SK-N-MC (cell line): ENCODE data around the gene CLEC18A.
"Not testable (repeated sequence)": the region's sequence is repeated elsewhere in the genome, so short reads cannot be mapped to it uniquely, and the experiment has no call there.

Experiments used
- DNase-seq: peaks from one replicate; pipeline ENCODE4 v3.0.0-alpha.2; 2011; ENCODE audit warnings: low read depth, low spot score
- H3K27ac ChIP-seq: fragments of 200-600 bp; sonication (generic); 2 replicates; pipeline ENCODE4 v1.5.1; 2016; ENCODE audit warnings: mixed run types
- H3K36me3 ChIP-seq: fragments of 200-600 bp; sonication (generic); 2 replicates; pipeline ENCODE4 v1.6.1; 2017; ENCODE audit warnings: antibody characterized with exemption, low read length, mixed read lengths; ENCODE audit not compliant: insufficient read depth
- H3K4me3 ChIP-seq: fragments of 200-600 bp; sonication (generic); 2 replicates; pipeline ENCODE4 v1.5.1; 2016
- H3K9ac ChIP-seq: fragments of 200-600 bp; sonication (generic); 2 replicates; pipeline ENCODE4 v1.8.0; 2017; ENCODE audit warnings: mixed run types, mixed read lengths; ENCODE audit not compliant: insufficient read length
- H3K9me3 ChIP-seq: fragments of 200-600 bp; sonication (generic); 2 replicates; pipeline ENCODE4 v1.6.1; 2017; ENCODE audit warnings: low read depth, mild to moderate bottlenecking, antibody characterized with exemption, low read length, moderate library complexity, mixed read lengths

Gene CLEC18A

DNA sequence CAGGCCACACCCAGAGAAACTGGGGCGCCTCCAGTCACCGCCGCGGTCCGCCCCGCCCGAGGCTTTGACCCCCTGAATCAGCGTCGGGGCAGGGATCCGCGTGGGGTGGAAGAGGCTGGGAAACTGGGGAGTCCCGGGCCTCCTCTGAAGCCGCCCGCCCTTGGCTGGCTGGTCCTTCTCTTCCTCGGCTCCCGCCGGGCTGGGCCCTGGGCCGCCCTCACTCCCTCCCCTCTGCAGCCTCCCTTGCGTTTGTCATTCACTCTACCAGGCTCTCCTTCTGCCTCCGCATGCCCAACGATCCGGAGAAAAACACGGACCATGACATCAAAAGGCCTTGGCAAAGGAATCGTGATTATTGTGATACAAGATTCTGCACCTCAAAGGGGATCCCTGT, 14.5 kb downstream of the CLEC18A start:
- not testable (repeated sequence) for H3K36me3 ChIP-seq, H3K4me3 ChIP-seq, DNase-seq, H3K9ac ChIP-seq, H3K27ac ChIP-seq, H3K9me3 ChIP-seq

DNA sequence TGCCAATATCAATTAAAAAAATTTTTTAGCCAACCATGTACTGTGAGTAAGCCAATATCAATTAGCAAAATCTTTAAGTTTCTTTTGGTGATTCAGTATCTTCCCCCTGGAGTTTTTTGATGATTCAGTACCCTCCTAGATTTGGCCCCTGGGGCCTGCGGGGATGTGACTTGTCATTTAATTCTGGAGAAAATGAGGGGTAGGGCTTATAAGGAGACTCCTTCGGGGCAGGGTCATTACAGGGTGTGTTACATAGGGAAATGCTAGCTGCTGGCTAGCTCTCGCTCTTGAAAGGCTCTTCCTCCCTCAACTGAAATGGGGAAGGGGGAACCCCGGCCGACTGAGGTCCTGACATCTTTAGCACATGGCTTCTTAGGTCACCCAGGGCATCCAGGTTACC, 16.6 kb downstream of the CLEC18A start:
- not testable (repeated sequence) for H3K27ac ChIP-seq, H3K4me3 ChIP-seq, H3K9me3 ChIP-seq, H3K36me3 ChIP-seq, H3K9ac ChIP-seq, DNase-seq

DNA sequence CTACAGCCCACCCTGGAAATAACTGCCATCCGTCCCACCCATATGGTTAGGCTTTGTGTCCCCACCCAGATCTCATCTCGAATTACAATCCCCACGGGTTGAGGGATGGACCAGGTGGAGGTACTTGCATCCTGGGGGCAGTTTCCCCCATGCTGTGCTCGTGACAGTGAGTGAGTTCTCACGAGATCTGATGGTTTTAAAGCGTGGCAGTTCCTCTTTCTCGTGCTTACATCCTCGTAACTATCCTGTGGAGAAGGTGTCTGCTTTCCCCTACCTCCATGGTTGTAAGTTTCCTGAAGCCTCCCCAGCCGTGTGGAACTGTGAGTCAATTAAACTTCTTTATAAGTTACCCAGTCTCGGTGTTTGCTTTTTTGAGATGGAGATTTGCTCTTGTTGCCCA, 17.0 kb downstream of the CLEC18A start:
- DNase-seq, H3K36me3 ChIP-seq, H3K4me3 ChIP-seq, H3K9ac ChIP-seq, H3K9me3 ChIP-seq, H3K27ac ChIP-seq: not testable (repeated sequence)

DNA sequence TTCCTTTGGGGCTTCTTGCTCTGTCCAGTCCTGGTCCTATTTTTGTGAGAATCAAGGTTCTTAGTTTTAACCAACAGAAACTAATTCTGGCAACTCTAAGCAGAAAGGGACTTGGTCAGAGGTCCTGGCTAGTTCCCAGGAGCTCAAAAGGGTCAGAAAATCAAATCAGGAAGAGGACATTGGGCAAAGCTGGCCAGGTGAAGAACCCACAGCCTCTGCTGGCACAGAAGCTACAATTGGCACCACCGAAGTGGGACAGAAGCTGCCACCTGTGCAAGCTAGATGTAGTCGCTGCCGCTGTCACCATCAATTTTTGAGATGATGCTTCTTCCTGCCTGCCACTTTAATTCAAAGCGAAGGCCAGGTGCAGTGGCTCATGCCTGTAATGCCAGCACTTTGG, 18.5 kb downstream of the CLEC18A start:
- not testable (repeated sequence) for DNase-seq, H3K4me3 ChIP-seq, H3K36me3 ChIP-seq, H3K27ac ChIP-seq, H3K9me3 ChIP-seq, H3K9ac ChIP-seq

DNA sequence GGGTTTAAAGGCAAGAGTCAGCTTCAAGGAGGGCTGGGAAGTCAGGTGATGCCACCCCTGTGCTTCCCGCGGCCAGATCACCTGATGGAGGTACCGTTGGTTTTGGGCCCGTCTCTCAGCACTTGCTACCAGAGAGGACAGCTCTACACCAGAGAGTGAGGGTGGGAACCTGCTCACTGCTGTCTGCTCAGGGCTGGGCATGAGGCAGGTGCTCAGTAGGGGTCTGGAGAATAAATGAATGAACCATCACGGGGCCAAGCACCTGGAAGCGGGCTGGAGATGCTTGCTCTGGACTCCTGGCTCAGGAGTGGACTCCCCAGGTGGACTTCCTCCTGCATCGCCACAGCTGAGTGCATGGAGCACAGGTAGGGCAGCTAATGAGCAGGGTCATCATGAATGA, 21.0 kb downstream of the CLEC18A start:
- not testable (repeated sequence) for H3K36me3 ChIP-seq, H3K9ac ChIP-seq, DNase-seq, H3K9me3 ChIP-seq, H3K27ac ChIP-seq, H3K4me3 ChIP-seq

DNA sequence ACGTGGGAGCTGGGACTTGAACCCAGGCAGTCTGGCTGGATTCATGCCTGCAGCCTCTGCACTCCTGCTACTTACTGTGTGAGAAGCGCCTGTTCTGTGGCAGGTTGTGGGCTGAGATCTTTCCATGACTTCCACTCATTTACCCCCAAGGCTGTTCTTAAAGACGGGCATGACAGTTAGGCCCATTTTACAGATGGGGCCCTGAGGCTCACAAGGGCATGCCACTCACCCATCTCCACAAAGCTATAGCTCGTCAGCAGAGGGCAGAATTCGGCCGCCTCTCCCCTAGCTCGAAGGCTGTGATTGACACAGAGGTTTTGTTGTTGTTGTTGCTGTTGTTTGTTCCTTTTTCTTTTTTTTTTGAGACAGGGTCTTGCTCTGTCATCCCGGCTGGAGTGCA, 21.8 kb downstream of the CLEC18A start:
- H3K9me3 ChIP-seq, H3K9ac ChIP-seq, H3K36me3 ChIP-seq, DNase-seq, H3K4me3 ChIP-seq, H3K27ac ChIP-seq: not testable (repeated sequence)

DNA sequence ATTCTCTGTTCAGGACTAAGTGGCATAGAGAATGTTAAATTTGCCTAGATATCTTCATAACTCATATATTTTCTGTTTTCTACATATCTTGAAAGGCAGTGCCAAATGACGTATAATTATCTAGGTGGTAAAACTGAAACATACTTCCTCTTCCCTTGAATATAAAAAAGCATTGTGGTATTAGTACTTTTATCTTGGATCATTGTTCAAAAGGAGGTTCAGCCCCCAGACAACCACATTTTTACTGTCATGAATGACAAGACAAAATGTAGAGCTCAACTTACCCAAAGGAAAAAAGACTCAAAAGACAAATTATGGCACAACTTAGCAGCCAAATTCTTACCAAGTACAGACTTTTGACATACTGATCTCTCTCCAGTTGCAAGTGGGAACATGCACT, 34.1 kb downstream of the CLEC18A start:
- H3K9ac ChIP-seq, H3K27ac ChIP-seq, H3K9me3 ChIP-seq, H3K4me3 ChIP-seq, DNase-seq, H3K36me3 ChIP-seq: not testable (repeated sequence)

DNA sequence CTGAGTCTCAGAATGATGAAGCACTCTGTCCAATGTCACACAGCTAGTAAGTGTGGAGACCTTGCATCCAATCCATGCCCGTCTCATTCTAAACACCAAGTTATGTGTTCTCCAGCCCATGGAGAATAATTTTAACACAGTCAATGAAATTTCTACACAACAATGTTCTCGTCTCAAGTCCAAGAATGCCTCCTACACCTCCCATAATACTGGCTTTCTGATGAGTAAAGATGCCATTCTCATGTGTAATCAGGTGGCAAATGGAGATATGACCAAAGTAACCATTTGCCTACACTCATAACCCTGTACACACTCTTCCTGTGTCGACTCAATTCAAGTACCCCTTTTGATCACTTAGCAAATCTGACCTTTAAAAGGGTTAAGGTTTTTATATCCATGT, 46.8 kb downstream of the CLEC18A start:
- not testable (repeated sequence) for H3K27ac ChIP-seq, H3K9me3 ChIP-seq, H3K36me3 ChIP-seq, DNase-seq, H3K4me3 ChIP-seq, H3K9ac ChIP-seq

DNA sequence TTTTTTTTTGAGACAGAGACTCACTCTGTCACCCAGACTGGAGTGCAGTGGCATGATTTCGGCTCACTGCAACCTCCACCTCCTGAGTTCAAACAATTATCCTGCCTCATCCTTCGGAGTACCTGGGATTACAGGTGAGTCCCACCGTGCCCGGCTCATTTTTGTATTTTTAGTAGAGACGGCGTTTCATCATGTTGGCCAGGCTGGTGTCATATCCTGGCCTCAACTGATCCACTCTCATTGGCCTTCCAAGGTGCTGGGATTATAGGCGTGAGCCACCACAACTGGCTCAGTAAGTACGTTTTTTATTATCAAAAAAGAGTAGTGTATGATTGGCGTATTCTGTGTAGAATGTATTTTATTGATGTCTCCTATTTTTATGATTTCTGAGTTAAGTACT, 48.7 kb downstream of the CLEC18A start:
- not testable (repeated sequence) for H3K9ac ChIP-seq

DNA sequence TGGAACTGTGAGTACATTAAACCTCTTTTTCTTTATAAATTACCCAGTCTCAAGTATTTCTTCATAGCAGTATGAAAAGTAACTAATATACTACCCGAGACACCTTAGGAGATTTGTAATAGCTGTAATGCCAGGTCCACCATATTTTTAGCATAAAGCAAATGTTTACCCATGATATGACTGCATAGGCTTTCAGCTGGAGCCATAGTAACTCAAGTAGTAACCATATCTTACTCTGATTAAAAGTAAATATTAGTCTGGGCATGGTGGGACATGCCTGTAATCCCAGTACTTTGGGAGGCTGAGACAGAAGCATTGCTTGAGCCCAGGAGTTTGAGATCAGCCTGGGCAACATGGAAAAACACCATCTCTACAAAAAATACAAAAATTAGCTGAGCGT, 52.4 kb downstream of the CLEC18A start:
- H3K36me3 ChIP-seq, DNase-seq, H3K4me3 ChIP-seq, H3K9ac ChIP-seq, H3K9me3 ChIP-seq, H3K27ac ChIP-seq: not testable (repeated sequence)

More for the DNA sequence above, 48.7 kb downstream of the CLEC18A start:
- DNase-seq, H3K36me3 ChIP-seq, H3K27ac ChIP-seq, H3K4me3 ChIP-seq, H3K9me3 ChIP-seq: not testable (repeated sequence)

DNA sequence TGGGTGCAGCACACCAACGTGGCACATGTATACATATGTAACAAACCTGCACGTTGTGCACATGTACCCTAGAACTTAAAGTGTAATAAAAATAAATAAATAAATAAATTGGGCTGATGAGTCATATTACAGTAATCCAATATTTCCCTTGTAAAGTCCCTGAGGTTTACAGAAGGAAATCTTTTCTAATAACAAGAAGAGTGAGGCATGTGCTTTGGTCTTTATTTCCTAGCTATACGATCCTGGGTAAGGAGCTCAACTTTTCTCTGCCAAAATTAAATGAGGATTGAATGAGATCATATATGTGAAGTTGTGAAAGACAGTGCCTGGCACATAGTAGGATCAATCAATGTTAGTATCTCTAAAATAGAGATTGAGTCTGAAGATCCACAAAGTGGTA, 57.5 kb downstream of the CLEC18A start:
- H3K9me3 ChIP-seq, H3K9ac ChIP-seq, H3K27ac ChIP-seq, DNase-seq, H3K36me3 ChIP-seq, H3K4me3 ChIP-seq: not testable (repeated sequence)

DNA sequence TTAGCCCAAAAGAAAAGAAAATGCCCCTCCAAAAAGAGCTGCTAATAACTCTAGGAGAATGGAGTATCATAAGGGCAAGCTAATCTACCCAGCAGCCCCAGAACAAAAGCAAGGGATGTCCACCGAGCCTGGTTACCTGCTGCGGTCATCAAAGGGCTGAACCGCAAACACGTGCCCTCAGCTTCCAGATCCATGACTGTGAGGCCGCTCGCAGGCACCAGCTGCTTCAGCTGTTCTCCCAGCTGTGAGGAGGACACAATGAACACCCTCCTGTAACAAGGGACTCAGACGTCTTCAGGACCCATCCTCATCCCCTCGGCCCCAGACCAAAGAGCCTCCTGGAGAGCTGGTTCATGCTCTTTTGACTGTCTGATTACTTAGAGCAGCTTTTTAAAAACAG, 59.5 kb downstream of the CLEC18A start:
- not testable (repeated sequence) for DNase-seq, H3K9me3 ChIP-seq, H3K27ac ChIP-seq, H3K36me3 ChIP-seq, H3K4me3 ChIP-seq, H3K9ac ChIP-seq

DNA sequence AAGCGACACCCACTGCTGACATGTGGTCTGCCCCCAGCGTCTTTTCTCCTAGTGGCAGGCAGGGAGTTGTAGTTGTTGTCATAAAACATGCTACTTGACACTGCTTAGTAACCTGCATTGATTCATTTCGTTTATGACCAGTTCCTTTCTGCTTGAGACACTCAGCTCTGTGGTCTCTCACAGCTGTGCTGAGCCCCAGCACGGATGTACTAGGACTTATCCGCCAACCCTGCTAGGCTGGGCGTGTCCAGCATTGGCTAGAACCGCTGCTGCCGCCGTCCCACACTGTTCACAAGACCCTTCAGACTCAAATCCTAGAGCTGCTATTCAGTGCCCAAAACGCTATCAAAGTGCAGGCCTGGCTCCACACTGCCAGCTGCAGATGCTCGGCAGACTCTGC, 60.0 kb downstream of the CLEC18A start:
- not testable (repeated sequence) for H3K27ac ChIP-seq, DNase-seq, H3K36me3 ChIP-seq, H3K4me3 ChIP-seq, H3K9me3 ChIP-seq, H3K9ac ChIP-seq

DNA sequence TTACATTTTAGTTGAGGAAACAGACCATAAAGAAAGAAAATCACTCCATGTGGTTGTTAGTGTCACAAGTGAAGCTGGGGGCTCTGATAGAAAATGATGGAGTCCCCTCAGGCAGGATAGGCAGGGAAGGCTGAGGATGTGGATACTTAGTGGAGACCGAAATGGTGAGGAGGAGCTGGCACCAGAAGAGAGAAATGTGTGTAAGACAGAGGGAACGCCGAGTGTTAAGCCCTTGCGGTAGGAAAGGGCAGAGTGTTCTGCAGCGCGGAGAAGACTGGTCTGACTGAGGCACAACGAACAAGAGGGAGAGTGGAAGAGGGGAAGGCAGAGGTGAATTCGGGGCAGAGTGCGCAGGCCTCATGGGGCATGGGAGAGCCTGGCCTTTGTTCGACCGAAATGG, 61.2 kb downstream of the CLEC18A start:
- not testable (repeated sequence) for H3K9ac ChIP-seq, DNase-seq, H3K36me3 ChIP-seq, H3K4me3 ChIP-seq, H3K27ac ChIP-seq, H3K9me3 ChIP-seq

DNA sequence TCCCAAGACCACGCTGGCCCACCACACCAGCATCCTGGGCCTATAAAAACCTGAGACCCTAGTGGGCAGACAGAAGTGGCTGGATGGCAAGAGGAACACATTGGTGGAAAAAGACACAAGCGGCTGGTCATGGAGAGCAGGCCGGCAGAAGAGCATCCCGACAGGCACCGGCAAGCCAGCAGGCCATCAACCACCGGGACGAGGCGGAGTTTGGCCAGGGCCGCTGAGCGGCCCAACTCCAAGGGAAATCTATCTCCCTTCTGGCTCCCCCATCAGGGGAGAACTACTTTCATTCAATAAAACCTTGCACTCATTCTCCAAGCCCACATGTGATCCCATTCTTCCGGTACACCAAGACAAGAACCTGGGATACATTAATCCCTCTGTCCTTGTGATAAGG, 61.8 kb downstream of the CLEC18A start:
- DNase-seq, H3K27ac ChIP-seq, H3K9me3 ChIP-seq, H3K4me3 ChIP-seq, H3K9ac ChIP-seq, H3K36me3 ChIP-seq: not testable (repeated sequence)
